CD8-positive, alpha-beta memory T cell (primary cell): Measurements from ENCODE around the gene PARD3. TPM values are rescaled to one million over a fixed set of nuclear protein-coding genes. Genes with fewer than 3 reads are reported as not detected.

Experiments used
- CTCF ChIA-PET: fragments of 350-600 bp; sonication (Branson Sonifier 250); formaldehyde crosslinking; loops from one replicate; lab custom pipeline; 2021; ENCODE audit warnings: antibody characterized with exemption; lab: Charles Lee
- POLR2A ChIA-PET: fragments of 350-600 bp; sonication (Branson Sonifier 250); formaldehyde crosslinking; loops from one replicate; lab custom pipeline; 2021; ENCODE audit warnings: antibody characterized with exemption; lab: Charles Lee
- DNase-seq, 5 donors: peaks; one replicate each; pipeline versions ENCODE4 v3.0.0 to v3.0.0-alpha.2; 2020 to 2022; ENCODE audit warnings: mixed read lengths in 1 of 5
- H3K27ac ChIP-seq: one replicate; pipeline ENCODE4 v1.7.0; 2013; ENCODE audit warnings: low read depth, mild to moderate bottlenecking, low read length, moderate library complexity
- H3K27me3 ChIP-seq: 2 replicates; pipeline ENCODE4 v1.7.0; 2013; ENCODE audit warnings: low read length, mild to moderate bottlenecking; ENCODE audit not compliant: insufficient read depth, poor library complexity, severe bottlenecking
- H3K36me3 ChIP-seq: 2 replicates; pipeline ENCODE4 v1.7.0; 2013; ENCODE audit warnings: mild to moderate bottlenecking, low read length, moderate library complexity; ENCODE audit not compliant: insufficient read depth
- H3K4me1 ChIP-seq: 2 replicates; pipeline ENCODE4 v1.7.0; 2013; ENCODE audit warnings: mild to moderate bottlenecking, low read length, moderate library complexity; ENCODE audit not compliant: insufficient read depth
- H3K4me3 ChIP-seq: 2 replicates; pipeline ENCODE4 v1.7.0; 2013; ENCODE audit warnings: mild to moderate bottlenecking, low read length
- H3K9me3 ChIP-seq: 2 replicates; pipeline ENCODE4 v1.7.0; 2013; ENCODE audit warnings: mild to moderate bottlenecking, low read length
- H3K27ac Mint-ChIP-seq, 8 donors: one replicate each; pipeline ENCODE4 v1.8.0; 2020 to 2021; ENCODE audit warnings: mixed read lengths in 8 of 8, mild to moderate bottlenecking in 6 of 8, inconsistent platforms in 3 of 8, moderate library complexity in 3 of 8
- H3K27me3 Mint-ChIP-seq, 2 donors: one replicate each; pipeline ENCODE4 v1.8.0; 2020 to 2021; ENCODE audit warnings: mixed read lengths in 2 of 2, mild to moderate bottlenecking in 1 of 2, moderate library complexity in 1 of 2
- H3K36me3 Mint-ChIP-seq, 3 donors: one replicate each; pipeline ENCODE4 v1.8.0; 2020 to 2021; ENCODE audit warnings: mixed read lengths in 3 of 3, inconsistent platforms in 1 of 3, mild to moderate bottlenecking in 1 of 3
- H3K4me1 Mint-ChIP-seq, 3 donors: one replicate each; pipeline ENCODE4 v1.8.0; 2020 to 2021; ENCODE audit warnings: mixed read lengths in 3 of 3, inconsistent platforms in 1 of 3, mild to moderate bottlenecking in 1 of 3
- H3K4me3 Mint-ChIP-seq, 7 donors: one replicate each; pipeline ENCODE4 v1.8.0; 2020 to 2021; ENCODE audit warnings: mixed read lengths in 7 of 7, mild to moderate bottlenecking in 6 of 7, moderate library complexity in 4 of 7, inconsistent platforms in 2 of 7
- H3K9me3 Mint-ChIP-seq, 5 donors: one replicate each; pipeline ENCODE4 v1.8.0; 2020 to 2022; ENCODE audit warnings: mixed read lengths in 5 of 5, mild to moderate bottlenecking in 3 of 5, moderate library complexity in 2 of 5, inconsistent platforms in 1 of 5
- polyA plus RNA-seq: library from polyadenylated mRNA; unstranded; fragments of 300-500 nt; fragmentation: Illumina TruSeq; gene quantifications from one replicate; pipeline ENCODE4 v1.2.3, GENCODE V29; 2021
- total RNA-seq, 2 experiments: library from RNA; stranded (reverse); gene quantifications; one replicate each; pipeline ENCODE4 v1.2.3, GENCODE V29; 2021

The PARD3 gene
- total and polyA plus RNA-seq, 3 experiments from 2014 or later, result 0.27 to 0.46 TPM; not detected in 1

GRCh38 chr10:34768261-34768971, 46.7 kb downstream of the PARD3 start:
- Histone ChIP-seq H3K27me3 (no peaks in the 10 kb centered on the region), H3K4me3 (no peak overlapping the region), H3K36me3 (no peaks in the 10 kb centered on the region), H3K9me3 (no peaks in the 10 kb centered on the region), H3K27ac (no peak overlapping the region), H3K4me1 (no peaks in the 10 kb centered on the region)
- no peak overlapping the region for H3K4me3 Mint-ChIP-seq
- CTCF ChIA-PET, result no interaction called here
- H3K9me3 Mint-ChIP-seq, result peaks cover 0 to 2% (median 0%) of the 10 kb centered on the region in 5 donors
- H3K4me1 Mint-ChIP-seq, result no peaks in the 10 kb centered on the region
- H3K27me3 Mint-ChIP-seq, result peaks cover 4 to 5% of the 10 kb centered on the region in 2 donors
- no peaks in the 10 kb centered on the region for H3K36me3 Mint-ChIP-seq
- no peak overlapping the region for H3K27ac Mint-ChIP-seq
- POLR2A ChIA-PET, result no interaction called here
- DNase-seq, result no peak

GRCh38 chr10:34766811-34767494, 48.1 kb downstream of the PARD3 start:
- Mint-ChIP-seq H3K27ac (no peak overlapping the region), H3K9me3 (peaks cover 0 to 2% (median 0%) of the 10 kb centered on the region in 5 donors)
- CTCF ChIA-PET, result no interaction called here

GRCh38 chr10:34766266-34766600, 48.9 kb downstream of the PARD3 start:
- CTCF ChIA-PET, result no interaction called here

More at GRCh38 chr10:34766811-34767494, 48.1 kb downstream of the PARD3 start:
- H3K4me1 Mint-ChIP-seq, result no peaks in the 10 kb centered on the region
- H3K36me3 Mint-ChIP-seq, result no peaks in the 10 kb centered on the region
- Histone ChIP-seq H3K27ac (no peak overlapping the region), H3K9me3 (no peaks in the 10 kb centered on the region), H3K27me3 (no peaks in the 10 kb centered on the region), H3K36me3 (no peaks in the 10 kb centered on the region), H3K4me3 (no peak overlapping the region), H3K4me1 (no peaks in the 10 kb centered on the region)
- H3K4me3 Mint-ChIP-seq, result no peak overlapping the region
- DNase-seq, result no peak
- POLR2A ChIA-PET, result no interaction called here
- H3K27me3 Mint-ChIP-seq, result peaks cover 4 to 9% of the 10 kb centered on the region in 2 donors

GRCh38 chr10:34764472-34764946, 50.6 kb downstream of the PARD3 start:
- H3K4me1 Mint-ChIP-seq, result no peaks in the 10 kb centered on the region
- Histone ChIP-seq H3K9me3 (no peaks in the 10 kb centered on the region), H3K27me3 (no peaks in the 10 kb centered on the region), H3K4me3 (no peak overlapping the region), H3K36me3 (no peaks in the 10 kb centered on the region), H3K4me1 (no peaks in the 10 kb centered on the region), H3K27ac (peak overlapping the region; percentile 25)
- no peak for DNase-seq
- no peaks in the 10 kb centered on the region for H3K36me3 Mint-ChIP-seq
- ChIA-PET CTCF (no interaction called here), POLR2A (no interaction called here)
- H3K9me3 Mint-ChIP-seq, result peaks cover 0 to 2% (median 0%) of the 10 kb centered on the region in 5 donors
- no peak overlapping the region for H3K4me3 Mint-ChIP-seq
- H3K27ac Mint-ChIP-seq, result no peak overlapping the region
- peaks cover 2 to 4% of the 10 kb centered on the region in 2 donors for H3K27me3 Mint-ChIP-seq

More at GRCh38 chr10:34766266-34766600, 48.9 kb downstream of the PARD3 start:
- no peaks in the 10 kb centered on the region for H3K9me3 ChIP-seq
- DNase-seq, result no peak
- no peak overlapping the region for H3K4me3 Mint-ChIP-seq
- H3K27me3 Mint-ChIP-seq, result peaks cover 4 to 9% of the 10 kb centered on the region in 2 donors
- H3K27me3 ChIP-seq, result no peaks in the 10 kb centered on the region
- H3K27ac Mint-ChIP-seq, result peak overlapping the region in 1 of 8 donors; percentile 15
- peaks cover 0 to 2% (median 0%) of the 10 kb centered on the region in 5 donors for H3K9me3 Mint-ChIP-seq
- no peak overlapping the region for H3K4me3 ChIP-seq
- no peak overlapping the region for H3K27ac ChIP-seq
- no peaks in the 10 kb centered on the region for H3K4me1 ChIP-seq
- H3K4me1 Mint-ChIP-seq, result no peaks in the 10 kb centered on the region
- no peaks in the 10 kb centered on the region for H3K36me3 Mint-ChIP-seq
- POLR2A ChIA-PET, result no interaction called here
- H3K36me3 ChIP-seq, result no peaks in the 10 kb centered on the region

GRCh38 chr10:34762603-34763299, 52.3 kb downstream of the PARD3 start:
- peak overlapping the region in 1 of 8 donors; percentile 48 for H3K27ac Mint-ChIP-seq
- no peaks in the 10 kb centered on the region for H3K27me3 ChIP-seq
- H3K27ac ChIP-seq, result no peak overlapping the region
- peaks cover 0 to 2% (median 0%) of the 10 kb centered on the region in 5 donors for H3K9me3 Mint-ChIP-seq
- no peaks in the 10 kb centered on the region for H3K36me3 ChIP-seq
- H3K9me3 ChIP-seq, result no peaks in the 10 kb centered on the region
- no peak overlapping the region for H3K4me3 Mint-ChIP-seq
- DNase-seq, result no peak
- CTCF ChIA-PET, result no interaction called here
- H3K4me1 ChIP-seq, result no peaks in the 10 kb centered on the region
- H3K36me3 Mint-ChIP-seq, result no peaks in the 10 kb centered on the region
- no peak overlapping the region for H3K4me3 ChIP-seq
- peaks cover 0 to 4% of the 10 kb centered on the region in 2 donors for H3K27me3 Mint-ChIP-seq
- POLR2A ChIA-PET, result no interaction called here
- peaks cover 0 to 2% (median 0%) of the 10 kb centered on the region in 3 donors for H3K4me1 Mint-ChIP-seq

GRCh38 chr10:34762156-34762555, 52.9 kb downstream of the PARD3 start:
- Histone ChIP-seq H3K4me1 (no peaks in the 10 kb centered on the region), H3K27me3 (no peaks in the 10 kb centered on the region), H3K36me3 (no peaks in the 10 kb centered on the region), H3K9me3 (no peaks in the 10 kb centered on the region), H3K4me3 (no peak overlapping the region), H3K27ac (no peak overlapping the region)
- DNase-seq, result no peak
- POLR2A ChIA-PET, result no interaction called here
- no peaks in the 10 kb centered on the region for H3K36me3 Mint-ChIP-seq
- CTCF ChIA-PET, result no interaction called here
- peak overlapping the region in 1 of 8 donors; percentile 48 for H3K27ac Mint-ChIP-seq
- peaks cover 0 to 4% of the 10 kb centered on the region in 2 donors for H3K27me3 Mint-ChIP-seq
- no peak overlapping the region for H3K4me3 Mint-ChIP-seq
- peaks cover 0 to 2% (median 0%) of the 10 kb centered on the region in 5 donors for H3K9me3 Mint-ChIP-seq
- H3K4me1 Mint-ChIP-seq, result peaks cover 0 to 2% (median 0%) of the 10 kb centered on the region in 3 donors

- H3K27me3 Mint-ChIP-seq, result peaks cover 0 to 4% of the 10 kb centered on the region in 2 donors
- no peak overlapping the region for H3K4me3 ChIP-seq
- ChIA-PET POLR2A (no interaction called here), CTCF (no interaction called here)
- H3K4me1 ChIP-seq, result no peaks in the 10 kb centered on the region
- no peaks in the 10 kb centered on the region for H3K27me3 ChIP-seq
- no peak for DNase-seq
- H3K27ac Mint-ChIP-seq, result no peak overlapping the region
- peaks cover 0 to 2% (median 0%) of the 10 kb centered on the region in 3 donors for H3K4me1 Mint-ChIP-seq
- H3K36me3 Mint-ChIP-seq, result no peaks in the 10 kb centered on the region
- H3K4me3 Mint-ChIP-seq, result no peak overlapping the region
- H3K9me3 ChIP-seq, result no peaks in the 10 kb centered on the region
- H3K27ac ChIP-seq, result no peak overlapping the region
- H3K9me3 Mint-ChIP-seq, result peaks cover 0 to 2% (median 0%) of the 10 kb centered on the region in 5 donors
- H3K36me3 ChIP-seq, result no peaks in the 10 kb centered on the region
These were observed 53.6 kb downstream of the PARD3 start for GRCh38 chr10:34761453-34761852.

GRCh38 chr10:34760606-34761005, 54.5 kb downstream of the PARD3 start:
- peaks cover 0 to 4% of the 10 kb centered on the region in 2 donors for H3K27me3 Mint-ChIP-seq
- Histone ChIP-seq H3K27me3 (no peaks in the 10 kb centered on the region), H3K27ac (no peak overlapping the region), H3K4me3 (no peak overlapping the region), H3K4me1 (no peaks in the 10 kb centered on the region), H3K9me3 (no peaks in the 10 kb centered on the region), H3K36me3 (no peaks in the 10 kb centered on the region)
- ChIA-PET CTCF (no interaction called here), POLR2A (no interaction called here)
- DNase-seq, result no peak
- no peak overlapping the region for H3K4me3 Mint-ChIP-seq
- peaks cover 0 to 2% (median 0%) of the 10 kb centered on the region in 5 donors for H3K9me3 Mint-ChIP-seq
- H3K36me3 Mint-ChIP-seq, result no peaks in the 10 kb centered on the region
- peaks cover 0 to 2% (median 0%) of the 10 kb centered on the region in 3 donors for H3K4me1 Mint-ChIP-seq
- no peak overlapping the region for H3K27ac Mint-ChIP-seq
